ENCODE data around the gene SNAPC3.

GRCh38 chr9:15390201-15390600, 32.5 kb upstream of the SNAPC3 start:
- no peak for TF ChIP-seq EZH2 (IDR thresholded peaks at IDR 0.05; ENCODE audit: low read length)
- TF ChIP-seq, protein P1, sequence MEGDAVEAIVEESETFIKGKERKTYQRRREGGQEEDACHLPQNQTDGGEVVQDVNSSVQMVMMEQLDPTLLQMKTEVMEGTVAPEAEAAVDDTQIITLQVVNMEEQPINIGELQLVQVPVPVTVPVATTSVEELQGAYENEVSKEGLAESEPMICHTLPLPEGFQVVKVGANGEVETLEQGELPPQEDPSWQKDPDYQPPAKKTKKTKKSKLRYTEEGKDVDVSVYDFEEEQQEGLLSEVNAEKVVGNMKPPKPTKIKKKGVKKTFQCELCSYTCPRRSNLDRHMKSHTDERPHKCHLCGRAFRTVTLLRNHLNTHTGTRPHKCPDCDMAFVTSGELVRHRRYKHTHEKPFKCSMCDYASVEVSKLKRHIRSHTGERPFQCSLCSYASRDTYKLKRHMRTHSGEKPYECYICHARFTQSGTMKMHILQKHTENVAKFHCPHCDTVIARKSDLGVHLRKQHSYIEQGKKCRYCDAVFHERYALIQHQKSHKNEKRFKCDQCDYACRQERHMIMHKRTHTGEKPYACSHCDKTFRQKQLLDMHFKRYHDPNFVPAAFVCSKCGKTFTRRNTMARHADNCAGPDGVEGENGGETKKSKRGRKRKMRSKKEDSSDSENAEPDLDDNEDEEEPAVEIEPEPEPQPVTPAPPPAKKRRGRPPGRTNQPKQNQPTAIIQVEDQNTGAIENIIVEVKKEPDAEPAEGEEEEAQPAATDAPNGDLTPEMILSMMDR (optimal IDR thresholded peaks at IDR 0.05 in 1 of 3, IDR thresholded peaks at IDR 0.05 in 1 of 3, conservative IDR thresholded peaks at IDR 0.05 in 1 of 3; ENCODE audit: extremely low read depth in 1 of 3, insufficient read depth in 2 of 3, low read length in 3 of 3), result no peak

All from keratinocyte (primary cell).